GM21825 (cell line): ENCODE measurements around the gene SLC2A13.
"Not testable (repeated sequence)": the region's sequence is repeated elsewhere in the genome, so short reads cannot be mapped to it uniquely, and the experiment has no call there.

Source experiments
- ATAC-seq: cut with Tn5 transposase; IDR thresholded peaks from one replicate; pipeline ENCODE4 v1.9.1; 2021; ENCODE audit warnings: mild to moderate bottlenecking, moderate library complexity; ENCODE audit not compliant: unreplicated experiment

SLC2A13 gene

GRCh38 chr12:40044396-40044795 lies 61.5 kb downstream of the SLC2A13 start:
- no peak for ATAC-seq

DNA sequence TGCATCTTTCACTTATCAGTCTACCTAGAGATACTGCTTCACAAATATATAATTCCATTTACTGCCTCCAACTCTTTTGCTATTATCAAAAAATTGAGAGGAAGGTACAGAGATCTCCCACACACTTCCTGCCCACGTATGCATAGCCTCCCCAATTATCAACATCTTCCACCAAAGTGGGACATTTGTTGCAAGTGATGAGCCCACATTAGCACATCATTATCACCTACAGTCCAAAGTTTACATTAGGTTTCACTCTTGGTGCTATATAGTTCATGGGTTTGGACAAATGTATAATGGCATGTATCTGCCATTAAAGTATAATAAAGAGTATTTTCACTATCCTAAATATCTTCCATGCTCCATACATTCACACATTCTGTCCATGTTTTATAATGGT lies 66.3 kb downstream of the SLC2A13 start:
- ATAC-seq: no peak

- ATAC-seq: no peak
Measured at GRCh38 chr12:40038619-40039018, 67.3 kb downstream of the SLC2A13 start.

DNA sequence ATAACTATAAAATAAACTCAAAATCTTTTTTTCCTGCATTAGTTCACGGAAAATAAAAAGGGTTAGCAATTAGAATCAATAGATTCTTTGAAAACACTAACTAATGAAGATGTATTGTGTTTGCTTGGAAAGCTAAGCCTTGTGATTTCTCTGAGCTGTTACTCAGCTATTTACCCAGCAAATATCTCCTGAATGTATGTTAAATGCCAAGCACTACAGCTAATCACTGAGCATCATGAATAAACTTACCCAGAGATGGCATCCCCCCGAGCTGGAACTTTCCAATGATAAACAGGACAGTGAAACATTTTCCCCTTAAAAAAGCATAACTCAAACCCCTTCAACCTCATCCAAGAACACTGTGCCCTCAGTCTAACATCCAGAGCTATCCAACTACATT lies 71.2 kb downstream of the SLC2A13 start:
- ATAC-seq: no peak

DNA sequence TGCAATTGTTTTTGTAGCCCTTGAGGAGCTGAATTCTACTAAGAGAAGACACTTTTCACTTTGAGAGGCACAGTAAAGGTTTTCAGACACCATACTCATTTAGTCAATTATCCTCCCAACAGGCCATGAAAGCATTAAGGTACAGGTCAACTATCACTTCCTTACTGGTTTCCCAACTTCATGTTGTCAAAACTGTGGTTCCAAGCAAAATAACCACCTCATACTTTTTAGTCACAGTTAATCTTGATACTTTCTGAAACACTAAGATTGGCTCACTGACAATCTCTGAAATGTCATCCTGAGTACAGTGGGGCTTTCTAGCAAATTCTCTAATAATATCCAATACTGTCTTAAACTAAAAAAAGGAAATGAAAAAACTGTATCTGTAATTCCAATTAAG lies 71.7 kb downstream of the SLC2A13 start:
- ATAC-seq: no peak

- ATAC-seq: no peak
Measured at GRCh38 chr12:40033242-40033630, 72.6 kb downstream of the SLC2A13 start.

- no peak for ATAC-seq
Measured at GRCh38 chr12:40032433-40033241, 73.2 kb downstream of the SLC2A13 start.

DNA sequence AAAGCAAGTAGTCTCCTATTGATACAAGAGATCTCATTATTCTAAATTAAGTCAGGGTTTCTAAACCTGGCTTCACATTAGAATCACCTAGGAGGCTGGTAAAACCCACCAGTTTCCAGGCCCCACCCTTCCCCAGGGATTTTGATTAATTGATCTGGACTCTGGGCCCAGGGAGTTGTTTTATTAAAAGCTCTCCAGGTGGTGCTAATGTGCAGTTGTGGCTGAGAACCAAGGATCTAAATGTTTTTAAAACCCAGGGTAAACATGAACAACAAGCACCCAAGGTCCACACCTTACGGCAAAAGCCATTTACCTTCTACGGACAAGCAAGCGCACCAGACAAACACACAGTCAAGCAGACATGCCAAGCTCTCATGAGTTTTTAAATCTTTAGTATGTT lies 73.9 kb downstream of the SLC2A13 start:
- ATAC-seq: no peak

GRCh38 chr12:40030970-40031369 lies 74.9 kb downstream of the SLC2A13 start:
- not testable (repeated sequence) for ATAC-seq

DNA sequence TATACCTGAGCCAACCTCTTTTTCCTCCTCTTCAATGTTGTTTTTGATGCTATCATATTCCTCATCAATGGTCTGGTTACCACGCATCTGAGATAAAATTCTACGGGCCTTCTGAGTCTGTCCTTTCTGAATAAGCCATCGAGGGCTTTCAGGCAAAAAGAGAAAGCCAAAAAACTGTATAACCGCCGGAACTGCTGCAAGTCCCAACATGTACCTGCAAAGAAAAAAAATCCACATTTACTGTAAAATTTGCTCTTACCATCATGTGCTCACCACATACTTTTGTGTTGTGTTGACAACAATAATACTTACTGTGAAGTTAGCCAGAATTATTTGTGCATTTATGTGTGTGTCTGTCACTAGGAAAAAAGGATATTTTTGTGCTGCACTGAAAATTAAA lies 77.6 kb downstream of the SLC2A13 start:
- no peak for ATAC-seq

GRCh38 chr12:40022850-40023249 lies 83.0 kb downstream of the SLC2A13 start:
- no peak for ATAC-seq

DNA sequence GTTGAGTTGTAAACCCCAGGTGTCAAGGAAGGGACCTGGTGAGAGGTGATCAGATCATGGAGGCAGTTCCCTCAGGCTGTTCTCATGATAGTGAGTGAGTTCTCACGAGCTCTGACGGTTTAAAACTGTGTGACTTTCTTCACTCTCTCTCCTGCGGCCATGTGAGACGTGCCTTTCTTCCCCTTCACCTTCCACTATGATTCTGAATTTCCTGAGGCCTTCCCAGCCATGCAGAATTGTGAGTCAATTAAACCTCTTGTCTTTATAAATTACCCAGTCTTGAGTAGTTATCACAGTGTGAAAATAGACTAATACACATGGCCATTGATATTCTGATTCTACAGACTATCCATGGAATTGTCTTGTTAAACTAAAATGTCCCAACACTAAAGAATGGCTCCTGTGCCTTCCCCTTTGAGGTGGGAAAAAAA lies 85.6 kb downstream of the SLC2A13 start:
- ATAC-seq: no peak

- ATAC-seq: no peak
Measured at GRCh38 chr12:40017488-40017887, 88.4 kb downstream of the SLC2A13 start.

DNA sequence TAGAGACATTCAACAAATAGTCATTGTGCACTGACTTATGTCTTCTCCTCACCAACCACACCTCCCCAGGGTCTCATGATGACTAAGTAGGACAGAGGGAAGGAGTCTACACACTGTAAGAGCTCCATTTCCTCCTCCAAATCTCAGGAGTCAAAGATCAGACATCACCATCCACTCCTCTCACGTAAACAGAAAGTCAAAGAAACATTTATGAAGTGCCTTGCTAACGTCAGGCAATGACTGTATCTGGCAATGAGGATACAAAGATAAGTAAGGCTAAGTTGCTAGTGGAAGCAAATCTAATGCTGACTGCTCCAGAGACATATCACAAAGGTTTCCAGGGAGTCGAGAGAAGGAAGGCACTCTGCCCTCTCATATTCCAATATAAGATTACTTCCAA lies 88.9 kb downstream of the SLC2A13 start:
- no peak for ATAC-seq

DNA sequence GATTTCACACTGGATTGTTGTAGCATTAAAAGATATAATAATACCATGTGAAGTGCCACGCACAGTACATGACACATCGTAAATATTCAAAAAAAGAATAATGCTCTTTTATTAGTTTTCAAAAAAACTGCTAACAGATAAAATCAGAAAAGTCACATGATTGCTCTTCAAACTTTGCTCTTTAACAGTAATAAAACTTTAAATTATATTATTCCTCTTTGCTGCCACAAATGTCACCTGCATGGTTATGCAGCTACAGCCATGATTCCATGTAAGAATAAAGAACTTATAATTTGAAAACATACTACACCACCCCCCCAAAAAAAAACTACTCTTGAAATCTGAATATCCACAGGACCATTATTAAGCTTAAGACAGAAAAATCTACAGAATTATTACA lies 90.0 kb downstream of the SLC2A13 start:
- ATAC-seq: no peak

GRCh38 chr12:40015345-40015744 lies 90.5 kb downstream of the SLC2A13 start:
- no peak for ATAC-seq

DNA sequence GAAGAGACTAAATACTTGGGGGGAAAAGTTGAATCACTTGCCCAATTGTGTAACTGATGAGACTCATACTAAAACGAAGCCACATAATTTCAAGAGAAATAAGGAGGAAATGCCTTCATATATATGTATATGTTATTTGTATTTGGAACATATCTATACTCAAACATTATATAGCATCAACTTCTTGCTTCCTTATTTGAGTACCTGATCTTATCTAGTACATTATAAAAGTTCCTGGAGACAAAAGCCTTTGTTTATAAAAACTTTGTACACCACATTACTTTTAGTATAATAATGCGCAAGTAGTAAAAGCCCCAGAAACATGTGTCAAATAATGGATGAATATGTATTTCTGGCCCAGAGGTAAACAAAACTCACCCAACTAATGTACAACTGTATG lies 92.0 kb downstream of the SLC2A13 start:
- no peak for ATAC-seq

DNA sequence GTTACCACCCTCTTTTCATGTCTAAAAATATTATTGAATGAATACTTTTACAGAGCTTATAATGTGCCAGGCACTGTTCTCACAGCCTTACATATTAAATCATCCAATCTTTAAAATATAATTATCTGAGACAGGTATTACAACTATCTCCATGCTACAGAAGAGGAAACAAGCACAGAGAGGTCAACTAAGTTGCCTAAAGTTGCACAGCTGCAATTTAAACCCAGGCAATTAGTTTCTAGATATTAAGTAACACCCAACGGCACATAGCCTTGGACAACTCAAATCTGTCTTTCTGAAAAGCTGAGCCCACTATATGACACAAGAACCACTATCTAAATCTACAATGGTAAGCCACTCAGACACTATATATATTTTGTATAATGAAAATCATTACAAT lies 92.6 kb downstream of the SLC2A13 start:
- ATAC-seq: no peak

GRCh38 chr12:40012711-40013110 lies 93.2 kb downstream of the SLC2A13 start:
- no peak for ATAC-seq

DNA sequence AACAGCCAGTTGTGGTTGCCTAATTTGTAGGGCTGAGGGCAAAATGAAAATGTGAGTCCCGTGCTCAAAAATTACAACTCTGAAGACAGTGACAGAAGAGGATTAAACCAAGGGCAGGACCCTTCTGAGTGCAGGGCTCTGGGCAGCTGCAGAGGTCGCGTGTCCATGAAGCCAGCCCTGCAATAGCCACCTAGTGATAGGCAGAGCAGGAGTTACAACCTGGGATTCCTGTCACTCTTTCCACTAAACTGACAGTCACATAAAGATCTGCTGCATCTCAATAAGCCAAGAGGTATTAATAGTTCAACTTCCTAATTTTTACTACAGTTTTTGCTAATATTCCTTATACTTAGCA lies 94.1 kb downstream of the SLC2A13 start:
- ATAC-seq: peak; percentile 10

GRCh38 chr12:40010899-40011774 lies 94.7 kb downstream of the SLC2A13 start:
- peak; percentile 90 for ATAC-seq
